ENCODE results near the gene BRPF3. TPM values are rescaled to one million over a fixed set of nuclear protein-coding genes. Genes with fewer than 3 reads are reported as not detected.

Gene BRPF3
- total RNA-seq, 4 donors from 2014 or later, result 13.2 to 21.9 (median 17.6) TPM

GRCh38 chr6:36219081-36219480, 22.5 kb downstream of the BRPF3 start:
- no peak for TF ChIP-seq POLR2A (IDR thresholded peaks at IDR 0.05)
- no peak for TF ChIP-seq CTCF (IDR thresholded peaks at IDR 0.05)
- intact Hi-C loops (cut with DNase I; ENCODE audit: low total_unique reads), result no loop called here
- no peak overlapping the region for H3K4me3 ChIP-seq (ENCODE audit: low read depth, poor library complexity, severe bottlenecking)
- WGBS, 2 donors, result 73 to 78% methylated on average over 3 of the region's 3 CpGs
- DNase-seq (ENCODE audit: low spot score in 2 of 2), result no peak

GRCh38 chr6:36220226-36220625, 23.7 kb downstream of the BRPF3 start:
- WGBS, 2 donors, result 86 to 90% methylated on average over 4 of the region's 4 CpGs
- no peak for TF ChIP-seq POLR2A (IDR thresholded peaks at IDR 0.05)
- TF ChIP-seq CTCF (IDR thresholded peaks at IDR 0.05), result no peak
- intact Hi-C loops (cut with DNase I; ENCODE audit: low total_unique reads), result no loop called here
- no peak for DNase-seq (ENCODE audit: low spot score in 2 of 2)
- H3K4me3 ChIP-seq (ENCODE audit: low read depth, poor library complexity, severe bottlenecking), result no peak overlapping the region

GRCh38 chr6:36221674-36222073, 25.1 kb downstream of the BRPF3 start:
- no peak for DNase-seq (ENCODE audit: low spot score in 2 of 2)
- TF ChIP-seq POLR2A (IDR thresholded peaks at IDR 0.05) (no peak), CTCF (IDR thresholded peaks at IDR 0.05) (no peak)
- intact Hi-C loops (cut with DNase I; ENCODE audit: low total_unique reads), result no loop called here
- H3K4me3 ChIP-seq (ENCODE audit: low read depth, poor library complexity, severe bottlenecking), result no peak overlapping the region
- 69 to 79% methylated on average over 2 of the region's 2 CpGs for WGBS, 2 donors

- no peak overlapping the region for H3K4me3 ChIP-seq (ENCODE audit: low read depth, poor library complexity, severe bottlenecking)
- WGBS, 2 donors, result 72 to 84% methylated on average over 4 of the region's 4 CpGs
- intact Hi-C loops (cut with DNase I; ENCODE audit: low total_unique reads), result no loop called here
- no peak for DNase-seq (ENCODE audit: low spot score in 2 of 2)
- no peak for TF ChIP-seq CTCF (IDR thresholded peaks at IDR 0.05)
- no peak for TF ChIP-seq POLR2A (IDR thresholded peaks at IDR 0.05)
These were observed 26.4 kb downstream of the BRPF3 start for GRCh38 chr6:36222924-36223323.

GRCh38 chr6:36223706-36224105, 27.2 kb downstream of the BRPF3 start:
- intact Hi-C loops (cut with DNase I; ENCODE audit: low total_unique reads), result no loop called here
- no peak overlapping the region for H3K4me3 ChIP-seq (ENCODE audit: low read depth, poor library complexity, severe bottlenecking)
- 94 to 98% methylated on average over 1 of the region's 1 CpG for WGBS, 2 donors
- TF ChIP-seq POLR2A (IDR thresholded peaks at IDR 0.05) (no peak), CTCF (IDR thresholded peaks at IDR 0.05) (no peak)
- no peak for DNase-seq (ENCODE audit: low spot score in 2 of 2)

- intact Hi-C loops (cut with DNase I; ENCODE audit: low total_unique reads), result no loop called here
- no peak overlapping the region for H3K4me3 ChIP-seq (ENCODE audit: low read depth, poor library complexity, severe bottlenecking)
- 80 to 83% methylated on average over 5 of the region's 5 CpGs for WGBS, 2 donors
- no peak for DNase-seq (ENCODE audit: low spot score in 2 of 2)
- no peak for TF ChIP-seq POLR2A (IDR thresholded peaks at IDR 0.05)
- TF ChIP-seq CTCF (IDR thresholded peaks at IDR 0.05), result no peak
These were observed 28.4 kb downstream of the BRPF3 start for GRCh38 chr6:36224918-36225461.
